Fibroblast of skin of left biceps (primary cell): ENCODE measurements around the gene AP4M1.
"Not testable (repeated sequence)": the region's sequence is repeated elsewhere in the genome, so short reads cannot be mapped to it uniquely, and the experiment has no call there.

Experiments used
- DNase-seq, 2 experiments: peaks; one replicate each; pipeline ENCODE4 v3.0.0-alpha.2; 2013; ENCODE audit warnings: low read depth in 2 of 2

AP4M1 gene

GRCh38 chr7:100107890-100108289, 6.4 kb downstream of the AP4M1 start:
- DNase-seq = no peak

DNA sequence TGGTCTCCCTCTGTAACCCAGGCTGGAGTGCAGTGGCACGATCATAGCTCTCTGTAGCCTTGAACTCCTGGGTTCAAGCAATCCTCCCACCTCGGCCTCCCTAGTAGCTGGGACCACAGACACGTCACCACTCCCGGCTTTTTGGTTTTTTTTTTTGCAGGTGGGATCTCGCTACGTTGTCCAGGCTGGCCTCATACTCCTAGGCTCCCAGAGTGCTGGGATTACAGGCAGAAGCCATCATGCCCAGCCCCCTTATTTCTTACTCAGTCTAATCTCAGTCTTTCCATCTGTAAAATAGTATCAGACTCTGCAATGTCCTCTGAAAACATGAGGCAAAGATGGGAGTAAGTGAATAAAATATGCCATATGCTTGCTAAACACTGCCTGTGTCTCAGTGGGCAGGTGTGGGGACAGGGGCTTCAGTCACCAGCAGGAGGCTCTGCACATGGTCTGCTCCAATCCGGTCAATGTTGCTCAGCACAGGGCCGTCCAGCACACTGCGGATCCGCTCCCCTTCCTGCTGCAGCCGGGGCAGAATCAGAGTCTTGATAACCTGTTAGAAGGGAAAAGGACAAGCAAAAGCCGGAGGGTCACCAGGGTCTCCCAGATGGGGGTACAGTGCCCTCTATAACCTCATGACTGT, 8.2 kb downstream of the AP4M1 start:
- no peak for DNase-seq

DNA sequence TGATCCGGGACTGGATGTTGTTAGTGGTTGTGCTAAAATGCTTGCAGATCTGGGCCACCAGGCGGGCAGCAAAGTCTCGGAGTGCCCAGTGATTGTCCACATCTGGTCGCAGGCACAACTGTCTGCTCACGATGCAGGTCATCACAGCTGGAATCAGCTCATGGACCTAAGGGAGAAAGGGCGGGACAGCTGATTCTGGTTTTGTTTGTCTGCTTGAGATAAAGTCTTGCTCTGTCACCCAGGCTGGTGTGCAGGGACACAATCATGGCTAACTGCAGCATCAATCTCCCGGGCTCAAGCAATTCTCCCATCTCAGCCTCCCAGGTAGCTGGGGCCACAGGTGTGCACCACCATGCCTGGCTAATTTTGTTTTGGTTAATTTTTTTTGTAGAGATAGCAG, 9.7 kb downstream of the AP4M1 start:
- DNase-seq = no peak

- no peak for DNase-seq
These were observed 10.5 kb downstream of the AP4M1 start for GRCh38 chr7:100111914-100112313.

GRCh38 chr7:100115026-100115425, 13.6 kb downstream of the AP4M1 start:
- DNase-seq = no peak

- no peak for DNase-seq
These were observed 17.1 kb downstream of the AP4M1 start for GRCh38 chr7:100118388-100119071.

GRCh38 chr7:100119072-100119969, 17.9 kb downstream of the AP4M1 start, which contains the start of the genes CNPY4 and TAF6:
CNPY4 (plus strand) TSS chr7:100119634; CDS start chr7:100119745, 111 bp downstream.
TAF6 (minus strand) TSS chr7:100119358; CDS start chr7:100114209, 5,149 bp downstream.
- peak; percentile 85 to 86 for DNase-seq

DNA sequence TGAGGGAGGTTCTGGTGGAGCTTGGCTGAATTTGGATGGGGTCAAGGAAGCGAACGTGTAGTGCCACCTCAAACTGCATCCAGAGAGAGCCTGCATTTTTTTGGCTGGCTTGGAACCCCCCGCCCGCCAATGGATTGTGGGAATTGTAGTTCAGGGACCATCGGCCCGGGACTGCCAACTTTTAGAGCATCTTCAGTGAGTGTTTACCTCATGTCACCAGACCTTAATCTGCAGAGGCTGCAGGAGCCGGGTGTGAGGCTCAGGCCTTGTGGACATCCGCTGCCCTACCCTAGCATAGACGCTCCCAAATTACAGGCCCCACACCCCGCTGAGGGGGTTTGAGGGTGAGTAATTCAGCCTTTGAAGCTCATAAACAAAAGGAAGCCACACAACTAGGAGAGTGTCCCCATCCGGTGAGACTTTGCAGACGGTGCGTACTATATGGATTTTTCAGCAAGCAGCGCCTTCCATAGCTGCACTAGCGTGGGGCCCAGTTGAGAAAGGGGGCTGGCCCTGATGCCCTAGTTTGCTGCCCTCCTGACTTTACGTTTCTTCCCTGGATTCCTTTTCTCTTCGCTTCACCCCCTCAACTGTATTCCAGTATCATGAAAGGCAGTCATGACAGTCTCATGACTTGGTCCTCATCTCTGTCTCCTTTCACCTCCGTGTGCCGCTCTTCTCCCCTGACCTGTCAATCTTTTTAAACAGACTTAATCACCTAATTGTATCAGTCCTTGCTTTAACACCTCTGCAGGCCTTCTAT, 18.7 kb downstream of the AP4M1 start:
- peak in 1 of 2 experiments; percentile 27 for DNase-seq

- DNase-seq = no peak
These were observed 19.2 kb downstream of the AP4M1 start for GRCh38 chr7:100120733-100121036.

DNA sequence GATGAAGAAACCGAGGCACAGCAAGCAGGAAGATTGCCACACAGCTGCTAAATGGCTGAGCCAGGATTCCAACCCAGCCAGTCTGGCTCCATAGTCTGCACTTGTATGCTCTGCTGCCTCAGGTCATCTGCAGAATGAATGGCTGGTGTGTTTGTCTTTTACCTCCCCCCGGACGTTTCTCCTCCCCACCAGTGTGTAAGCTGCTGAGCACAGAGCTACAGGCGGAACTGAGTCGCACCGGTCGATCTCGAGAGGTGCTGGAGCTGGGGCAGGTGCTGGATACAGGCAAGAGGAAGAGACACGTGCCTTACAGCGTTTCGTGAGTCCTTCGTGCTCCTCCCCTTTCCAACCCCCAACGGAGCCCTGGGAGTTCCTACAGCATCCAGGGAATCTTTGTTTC, 20.6 kb downstream of the AP4M1 start:
- no peak for DNase-seq

GRCh38 chr7:100122568-100122967, 21.1 kb downstream of the AP4M1 start:
- DNase-seq = no peak

DNA sequence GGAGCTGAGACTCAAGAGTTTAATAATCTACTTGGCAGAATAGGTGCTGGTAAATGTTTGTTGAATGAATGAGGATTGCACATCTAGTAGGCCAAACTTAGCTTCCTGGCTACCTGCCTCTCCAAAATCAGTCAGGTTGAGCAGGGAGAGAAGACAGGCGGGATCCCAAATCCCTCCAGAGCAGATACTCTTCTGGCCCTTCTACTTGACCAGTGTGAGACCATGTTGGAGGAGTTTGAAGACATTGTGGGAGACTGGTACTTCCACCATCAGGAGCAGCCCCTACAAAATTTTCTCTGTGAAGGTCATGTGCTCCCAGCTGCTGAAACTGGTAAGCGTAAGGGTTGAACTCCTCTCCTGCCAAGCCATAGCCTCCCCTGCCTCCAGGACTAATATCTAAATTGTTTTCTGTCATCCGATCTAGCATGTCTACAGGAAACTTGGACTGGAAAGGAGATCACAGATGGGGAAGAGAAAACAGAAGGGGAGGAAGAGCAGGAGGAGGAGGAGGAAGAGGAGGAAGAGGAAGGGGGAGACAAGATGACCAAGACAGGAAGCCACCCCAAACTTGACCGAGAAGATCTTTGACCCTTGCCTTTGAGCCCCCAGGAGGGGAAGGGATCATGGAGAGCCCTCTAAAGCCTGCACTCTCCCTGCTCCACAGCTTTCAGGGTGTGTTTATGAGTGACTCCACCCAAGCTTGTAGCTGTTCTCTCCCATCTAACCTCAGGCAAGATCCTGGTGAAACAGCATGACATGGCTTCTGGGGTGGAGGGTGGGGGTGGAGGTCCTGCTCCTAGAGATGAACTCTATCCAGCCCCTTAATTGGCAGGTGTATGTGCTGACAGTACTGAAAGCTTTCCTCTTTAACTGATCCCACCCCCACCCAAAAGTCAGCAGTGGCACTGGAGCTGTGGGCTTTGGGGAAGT, 23.1 kb downstream of the AP4M1 start:
- DNase-seq = no peak

- no peak for DNase-seq
These were observed 24.9 kb downstream of the AP4M1 start for GRCh38 chr7:100126239-100126930.

- peak; percentile 83 to 84 for DNase-seq
These were observed 25.8 kb downstream of the AP4M1 start, which contains the start of gene MBLAC1 for GRCh38 chr7:100126931-100127865. MBLAC1 (plus strand) TSS chr7:100126967; CDS start chr7:100127396, 429 bp downstream.

DNA sequence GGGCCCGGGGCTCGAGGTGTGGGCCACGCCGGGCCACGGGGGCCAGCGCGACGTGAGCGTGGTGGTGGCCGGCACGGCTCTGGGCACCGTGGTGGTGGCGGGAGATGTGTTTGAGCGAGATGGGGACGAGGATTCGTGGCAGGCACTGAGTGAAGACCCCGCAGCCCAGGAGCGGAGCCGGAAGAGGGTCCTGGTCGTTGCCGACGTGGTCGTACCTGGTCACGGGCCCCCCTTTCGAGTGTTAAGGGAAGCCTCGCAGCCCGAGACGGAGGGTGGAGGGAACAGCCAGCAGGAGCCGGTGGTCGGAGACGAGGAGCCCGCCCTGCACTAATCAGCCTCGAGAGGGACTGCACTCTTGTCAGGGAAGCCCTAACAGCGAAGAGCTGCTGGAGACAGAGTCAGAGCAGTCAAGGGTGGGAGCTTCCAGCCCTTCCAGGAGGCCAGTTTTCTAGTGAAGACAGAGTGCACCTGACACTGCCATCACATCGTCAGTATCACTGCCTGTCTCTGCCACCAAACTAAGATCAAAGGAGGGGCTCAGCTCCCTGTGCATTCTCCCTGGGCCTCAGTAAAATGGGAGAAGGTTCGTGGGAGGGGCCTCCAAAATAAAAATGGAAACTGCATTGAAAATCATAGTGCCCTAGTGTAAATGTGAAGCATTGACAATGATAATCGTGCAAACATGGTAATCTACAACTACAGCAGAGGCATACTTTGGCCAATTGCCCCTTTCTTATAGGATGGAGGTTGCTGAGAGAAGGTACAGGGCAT, 26.6 kb downstream of the AP4M1 start:
- no peak for DNase-seq

- DNase-seq = no peak
These were observed 27.2 kb downstream of the AP4M1 start for GRCh38 chr7:100128637-100128963.

- DNase-seq = not testable (repeated sequence)
These were observed 28.8 kb downstream of the AP4M1 start for GRCh38 chr7:100130220-100130607.
